Caco-2 (cell line): Measurements from ENCODE around the gene HTT. TPM values are rescaled to one million over a fixed set of nuclear protein-coding genes. Genes with fewer than 3 reads are reported as not detected.
A peak's percentile ranks its signal among the peaks of the same experiment; 100 is the strongest.

Experiments used
- BruUV-seq: library from RNA; stranded (reverse); fragments of 400-500 nt; replicated peaks from 2 replicates; lab custom pipeline; 2021; lab: Mats Ljungman, UMichigan
- CTCF ChIA-PET: fragments of 300-600 bp; sonication (Branson Sonifier 250); formaldehyde crosslinking; loops from one replicate; lab custom pipeline; 2022; ENCODE audit warnings: antibody characterized with exemption; lab: Charles Lee
- POLR2A ChIA-PET: fragments of 300-600 bp; sonication (Branson Sonifier 250); formaldehyde crosslinking; loops from one replicate; lab custom pipeline; 2022; ENCODE audit warnings: antibody characterized with exemption; lab: Charles Lee
- DNase-seq, 2 experiments: peaks; one replicate each; pipeline versions ENCODE4 v3.0.0 to v3.0.0-alpha.2; 2020 to 2022
- H3K27me3 ChIP-seq: replicated peaks from 2 replicates; pipeline ENCODE4 v1.6.0; 2011; ENCODE audit warnings: low read length; ENCODE audit not compliant: control insufficient read depth, insufficient read depth
- H3K36me3 ChIP-seq: 2 replicates; pipeline ENCODE4 v1.5.1; 2011; ENCODE audit warnings: low read length; ENCODE audit not compliant: control insufficient read depth, insufficient read depth
- H3K4me1 ChIP-seq: fragments of 250-450 bp; sonication (Bioruptor Pico); 2 replicates; pipeline ENCODE4 v1.5.1; 2020; ENCODE audit warnings: mild to moderate bottlenecking
- H3K4me3 ChIP-seq: 2 replicates; pipeline ENCODE4 v1.5.1; 2011; ENCODE audit warnings: low read depth, mild to moderate bottlenecking, control low read depth, low read length
- H3K9me3 ChIP-seq: fragments of 250-450 bp; sonication (Bioruptor Pico); 2 replicates; pipeline ENCODE4 v1.5.1; 2020; ENCODE audit warnings: mild to moderate bottlenecking, moderate library complexity
- H3K27ac Mint-ChIP-seq: one replicate; pipeline ENCODE4 v1.8.0; 2022; ENCODE audit warnings: mixed read lengths; ENCODE audit not compliant: unreplicated experiment
- H3K27me3 Mint-ChIP-seq: one replicate; pipeline ENCODE4 v1.8.0; 2022; ENCODE audit warnings: mixed read lengths; ENCODE audit not compliant: insufficient read depth, unreplicated experiment
- H3K36me3 Mint-ChIP-seq: one replicate; pipeline ENCODE4 v1.8.0; 2022; ENCODE audit warnings: mild to moderate bottlenecking, mixed read lengths; ENCODE audit not compliant: insufficient read depth, unreplicated experiment
- H3K4me1 Mint-ChIP-seq: one replicate; pipeline ENCODE4 v1.8.0; 2022; ENCODE audit warnings: low read depth, mixed read lengths; ENCODE audit not compliant: unreplicated experiment
- H3K4me3 Mint-ChIP-seq: one replicate; pipeline ENCODE4 v1.8.0; 2022; ENCODE audit warnings: mild to moderate bottlenecking, moderate library complexity, mixed read lengths; ENCODE audit not compliant: unreplicated experiment
- H3K9me3 Mint-ChIP-seq: one replicate; pipeline ENCODE4 v1.8.0; 2022; ENCODE audit warnings: mixed read lengths; ENCODE audit not compliant: unreplicated experiment
- intact Hi-C: fragments of 100-400 bp; cut with micrococcal nuclease; formaldehyde crosslinking; loops from one replicate; pipeline ENCODE4 v1.10.0; 2022; ENCODE audit not compliant: unreplicated experiment
- total RNA-seq: library from RNA; stranded (reverse); gene quantifications from 2 replicates; pipeline ENCODE4 v1.2.3, GENCODE V29; 2022
- TF ChIP-seq, protein P1 (sequence below), 2 experiments: fragments of 200-600 bp in 1 of 2; IDR thresholded peaks; 1 replicate in 1 of 2; 2 replicates in 1 of 2; pipeline versions ENCODE4 v1.5.1 to v1.8.0; 2011 to 2022; ENCODE audit warnings: antibody characterized with exemption in 1 of 2, control low read depth in 1 of 2, inconsistent platforms in 1 of 2, low read depth in 1 of 2, low read length in 1 of 2, mild to moderate bottlenecking in 1 of 2, moderate library complexity in 1 of 2; ENCODE audit not compliant: insufficient read depth in 1 of 2, severe bottlenecking in 1 of 2, unreplicated experiment in 1 of 2

Gene HTT
- total RNA-seq, 1 experiment from 2014 or later: 63.3 TPM

DNA sequence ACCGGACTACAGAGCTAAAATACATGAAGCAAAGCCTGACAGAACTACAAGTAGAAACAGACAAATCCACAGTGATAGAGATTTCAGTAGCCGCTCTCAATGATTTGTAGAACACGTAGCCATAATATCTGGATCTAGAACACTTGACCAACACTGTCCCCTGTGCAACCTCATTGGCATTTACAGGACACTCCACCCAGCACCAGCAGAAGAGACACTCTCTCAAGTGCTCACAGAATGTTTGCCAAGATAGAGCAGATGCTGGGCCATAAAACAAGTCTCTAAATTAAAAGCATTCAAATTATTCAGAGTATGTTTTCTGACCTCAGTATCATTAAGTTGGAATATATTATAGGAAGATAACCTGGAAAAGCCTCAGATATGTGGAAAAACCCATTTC lies 21.7 kb downstream of the HTT start:
- DNase-seq: no peak
- H3K36me3 Mint-ChIP-seq: peaks cover 36% of the 10 kb centered on the region
- BruUV-seq: no TSS peak
- no peaks in the 10 kb centered on the region for H3K27me3 ChIP-seq
- H3K9me3 ChIP-seq: no peaks in the 10 kb centered on the region
- H3K4me1 ChIP-seq: no peaks in the 10 kb centered on the region
- no peak overlapping the region for H3K27ac Mint-ChIP-seq
- CTCF ChIA-PET: no interaction called here
- intact Hi-C loops: no loop called here
- 0 out of 2 replicates have a peak, but pooled peaks cover 2% of the 10 kb centered on the region for H3K36me3 ChIP-seq
- POLR2A ChIA-PET: no interaction called here
- no peaks in the 10 kb centered on the region for H3K27me3 Mint-ChIP-seq
- no peak overlapping the region for H3K4me3 ChIP-seq
- H3K4me1 Mint-ChIP-seq: no peaks in the 10 kb centered on the region
- TF ChIP-seq, protein P1, sequence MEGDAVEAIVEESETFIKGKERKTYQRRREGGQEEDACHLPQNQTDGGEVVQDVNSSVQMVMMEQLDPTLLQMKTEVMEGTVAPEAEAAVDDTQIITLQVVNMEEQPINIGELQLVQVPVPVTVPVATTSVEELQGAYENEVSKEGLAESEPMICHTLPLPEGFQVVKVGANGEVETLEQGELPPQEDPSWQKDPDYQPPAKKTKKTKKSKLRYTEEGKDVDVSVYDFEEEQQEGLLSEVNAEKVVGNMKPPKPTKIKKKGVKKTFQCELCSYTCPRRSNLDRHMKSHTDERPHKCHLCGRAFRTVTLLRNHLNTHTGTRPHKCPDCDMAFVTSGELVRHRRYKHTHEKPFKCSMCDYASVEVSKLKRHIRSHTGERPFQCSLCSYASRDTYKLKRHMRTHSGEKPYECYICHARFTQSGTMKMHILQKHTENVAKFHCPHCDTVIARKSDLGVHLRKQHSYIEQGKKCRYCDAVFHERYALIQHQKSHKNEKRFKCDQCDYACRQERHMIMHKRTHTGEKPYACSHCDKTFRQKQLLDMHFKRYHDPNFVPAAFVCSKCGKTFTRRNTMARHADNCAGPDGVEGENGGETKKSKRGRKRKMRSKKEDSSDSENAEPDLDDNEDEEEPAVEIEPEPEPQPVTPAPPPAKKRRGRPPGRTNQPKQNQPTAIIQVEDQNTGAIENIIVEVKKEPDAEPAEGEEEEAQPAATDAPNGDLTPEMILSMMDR (IDR thresholded peaks at IDR 0.05; ENCODE audit: insufficient read depth in 1 of 2, low read depth in 1 of 2, low read length in 1 of 2, severe bottlenecking in 1 of 2, unreplicated experiment in 1 of 2): no peak
- no peak overlapping the region for H3K4me3 Mint-ChIP-seq
- H3K9me3 Mint-ChIP-seq: no peaks in the 10 kb centered on the region

GRCh38 chr4:3098346-3098745 lies 23.9 kb downstream of the HTT start:
- no peak overlapping the region for H3K4me3 Mint-ChIP-seq
- TF ChIP-seq, protein P1 (IDR thresholded peaks at IDR 0.05; ENCODE audit: insufficient read depth in 1 of 2, low read depth in 1 of 2, low read length in 1 of 2, severe bottlenecking in 1 of 2, unreplicated experiment in 1 of 2): no peak
- ChIA-PET CTCF (no interaction called here), POLR2A (no interaction called here)
- no peaks in the 10 kb centered on the region for H3K9me3 Mint-ChIP-seq
- 0 out of 2 replicates have a peak, but pooled peaks cover 2% of the 10 kb centered on the region for H3K36me3 ChIP-seq
- H3K4me3 ChIP-seq: no peak overlapping the region
- H3K27ac Mint-ChIP-seq: no peak overlapping the region
- no TSS peak for BruUV-seq
- H3K27me3 ChIP-seq: no peaks in the 10 kb centered on the region
- H3K4me1 Mint-ChIP-seq: no peaks in the 10 kb centered on the region
- intact Hi-C loops: no loop called here
- H3K9me3 ChIP-seq: no peaks in the 10 kb centered on the region
- H3K27me3 Mint-ChIP-seq: no peaks in the 10 kb centered on the region
- DNase-seq: no peak
- H3K36me3 Mint-ChIP-seq: peaks cover 33% of the 10 kb centered on the region
- no peaks in the 10 kb centered on the region for H3K4me1 ChIP-seq

GRCh38 chr4:3106339-3107186 lies 32.1 kb downstream of the HTT start:
- Histone ChIP-seq H3K9me3 (no peaks in the 10 kb centered on the region), H3K4me1 (no peaks in the 10 kb centered on the region), H3K4me3 (no peak overlapping the region), H3K36me3 (no peaks in the 10 kb centered on the region; the same call in 1 of the 2 replicates), H3K27me3 (no peaks in the 10 kb centered on the region)
- BruUV-seq: no TSS peak
- H3K27me3 Mint-ChIP-seq: no peaks in the 10 kb centered on the region
- H3K9me3 Mint-ChIP-seq: no peaks in the 10 kb centered on the region
- peaks cover 6% of the 10 kb centered on the region for H3K4me1 Mint-ChIP-seq
- H3K4me3 Mint-ChIP-seq: no peak overlapping the region
- no peak overlapping the region for H3K27ac Mint-ChIP-seq
- intact Hi-C loops: loop anchor here (2.0 to 10.0 kb wide), 3 partner anchors 28 to 78 kb away; no protein-coding TSS in a partner anchor
- peaks cover 58% of the 10 kb centered on the region for H3K36me3 Mint-ChIP-seq
- CTCF ChIA-PET: no interaction called here
- POLR2A ChIA-PET: no interaction called here
- TF ChIP-seq, protein P1 (IDR thresholded peaks at IDR 0.05; ENCODE audit: insufficient read depth in 1 of 2, low read depth in 1 of 2, low read length in 1 of 2, severe bottlenecking in 1 of 2, unreplicated experiment in 1 of 2): peak; percentile 92 to 96
- peak; percentile 73 to 86 for DNase-seq
